ENCODE data around the gene BAAT. TPM values are rescaled to one million over a fixed set of nuclear protein-coding genes. Genes with fewer than 3 reads are reported as not detected.
"Not testable (repeated sequence)": the region's sequence is repeated elsewhere in the genome, so short reads cannot be mapped to it uniquely, and the experiment has no call there.

BAAT gene
- total and polyA plus RNA-seq, 3 donors from 2014 or later, result 0.13 to 0.31 TPM; not detected in 1

DNA sequence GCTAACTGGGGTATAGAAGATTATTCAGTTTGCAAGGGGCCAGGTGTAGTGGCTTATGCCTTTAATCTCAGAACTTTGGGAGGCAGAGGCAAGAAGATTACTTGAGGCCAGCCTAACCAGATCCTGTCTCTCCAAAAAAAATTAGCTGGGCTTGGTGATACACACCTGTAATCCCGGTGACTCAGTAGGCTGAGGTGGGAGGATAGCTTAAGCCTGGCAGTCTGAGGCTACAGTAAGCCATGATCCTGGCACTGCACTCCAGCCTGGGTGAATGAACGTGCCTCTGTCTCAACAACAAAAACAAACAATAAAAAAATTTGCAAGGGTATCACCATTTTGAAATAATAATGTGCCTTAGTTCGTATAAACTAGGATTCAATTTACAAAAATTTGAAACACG lies 51.3 kb downstream of the BAAT start:
- TF ChIP-seq POLR2A (IDR thresholded peaks at IDR 0.05), result no peak
- TF ChIP-seq, protein P1, sequence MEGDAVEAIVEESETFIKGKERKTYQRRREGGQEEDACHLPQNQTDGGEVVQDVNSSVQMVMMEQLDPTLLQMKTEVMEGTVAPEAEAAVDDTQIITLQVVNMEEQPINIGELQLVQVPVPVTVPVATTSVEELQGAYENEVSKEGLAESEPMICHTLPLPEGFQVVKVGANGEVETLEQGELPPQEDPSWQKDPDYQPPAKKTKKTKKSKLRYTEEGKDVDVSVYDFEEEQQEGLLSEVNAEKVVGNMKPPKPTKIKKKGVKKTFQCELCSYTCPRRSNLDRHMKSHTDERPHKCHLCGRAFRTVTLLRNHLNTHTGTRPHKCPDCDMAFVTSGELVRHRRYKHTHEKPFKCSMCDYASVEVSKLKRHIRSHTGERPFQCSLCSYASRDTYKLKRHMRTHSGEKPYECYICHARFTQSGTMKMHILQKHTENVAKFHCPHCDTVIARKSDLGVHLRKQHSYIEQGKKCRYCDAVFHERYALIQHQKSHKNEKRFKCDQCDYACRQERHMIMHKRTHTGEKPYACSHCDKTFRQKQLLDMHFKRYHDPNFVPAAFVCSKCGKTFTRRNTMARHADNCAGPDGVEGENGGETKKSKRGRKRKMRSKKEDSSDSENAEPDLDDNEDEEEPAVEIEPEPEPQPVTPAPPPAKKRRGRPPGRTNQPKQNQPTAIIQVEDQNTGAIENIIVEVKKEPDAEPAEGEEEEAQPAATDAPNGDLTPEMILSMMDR (IDR thresholded peaks at IDR 0.05), result no peak
- Histone ChIP-seq H3K4me1 (no peaks in the 10 kb centered on the region), H3K9me3 (no peaks in the 10 kb centered on the region), H3K4me3 (no peak overlapping the region), H3K36me3 (ENCODE audit: low read depth, missing control alignments) (no peaks in the 10 kb centered on the region), H3K27me3 (no peaks in the 10 kb centered on the region), H3K27ac (no peak overlapping the region)
- intact Hi-C loops (cut with DNase I; ENCODE audit: low total_unique reads), result no loop called here
- DNase-seq, result no peak
- 60 to 69% methylated on average over 4 of the region's 4 CpGs for WGBS, 2 donors

DNA sequence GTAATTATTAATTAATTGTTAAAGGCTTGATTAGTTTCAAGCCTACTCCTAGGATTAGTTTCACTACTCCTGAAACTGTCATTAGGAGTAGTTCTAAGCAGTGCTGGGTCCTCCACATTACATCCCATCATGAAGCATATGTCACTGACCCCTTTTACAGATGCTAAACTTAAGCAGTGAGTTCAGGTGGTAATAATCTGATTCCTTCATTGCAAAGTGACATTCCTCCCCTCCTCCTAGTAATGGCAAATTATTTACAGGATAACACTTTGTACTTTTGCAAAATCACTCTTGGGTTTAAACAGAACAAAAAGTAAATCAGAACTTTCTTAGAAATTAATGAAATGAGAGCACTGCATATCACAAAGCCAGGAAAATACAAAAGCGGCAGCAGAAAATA lies 52.4 kb downstream of the BAAT start:
- H3K27me3 ChIP-seq, result no peaks in the 10 kb centered on the region
- intact Hi-C loops (cut with DNase I; ENCODE audit: low total_unique reads), result no loop called here
- H3K9me3 ChIP-seq, result no peaks in the 10 kb centered on the region
- no peaks in the 10 kb centered on the region for H3K4me1 ChIP-seq
- WGBS, 2 donors, result 68 to 83% methylated on average over 1 of the region's 1 CpG
- H3K36me3 ChIP-seq (ENCODE audit: low read depth, missing control alignments), result no peaks in the 10 kb centered on the region
- no peak overlapping the region for H3K27ac ChIP-seq
- no peak overlapping the region for H3K4me3 ChIP-seq
- DNase-seq, result no peak
- TF ChIP-seq, protein P1 (IDR thresholded peaks at IDR 0.05), result no peak
- TF ChIP-seq POLR2A (IDR thresholded peaks at IDR 0.05), result no peak

DNA sequence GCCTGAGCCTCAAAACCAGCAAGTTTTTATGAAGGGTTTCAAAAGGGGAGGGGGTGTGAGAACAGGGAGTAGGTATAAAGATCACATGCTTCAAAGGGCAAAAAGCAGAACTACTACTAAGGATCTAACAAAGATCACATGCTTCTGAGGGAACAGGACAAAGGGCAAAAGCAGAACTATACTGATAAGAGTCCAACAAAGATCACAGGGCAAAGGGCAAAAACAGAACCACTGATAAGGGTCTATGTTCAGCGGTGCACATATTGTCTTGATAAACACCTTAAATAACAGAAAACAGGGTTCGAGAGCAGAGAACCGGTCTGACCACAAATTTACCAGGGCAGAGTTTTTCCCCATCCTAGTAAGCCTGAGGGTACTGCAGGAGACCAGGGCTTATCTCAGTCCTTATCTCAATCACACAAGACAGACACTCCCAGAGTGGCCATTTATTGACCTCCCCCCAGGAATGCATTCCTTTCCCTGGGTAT lies 57.3 kb downstream of the BAAT start:
- intact Hi-C loops (cut with DNase I; ENCODE audit: low total_unique reads), result not testable (repeated sequence)

DNA sequence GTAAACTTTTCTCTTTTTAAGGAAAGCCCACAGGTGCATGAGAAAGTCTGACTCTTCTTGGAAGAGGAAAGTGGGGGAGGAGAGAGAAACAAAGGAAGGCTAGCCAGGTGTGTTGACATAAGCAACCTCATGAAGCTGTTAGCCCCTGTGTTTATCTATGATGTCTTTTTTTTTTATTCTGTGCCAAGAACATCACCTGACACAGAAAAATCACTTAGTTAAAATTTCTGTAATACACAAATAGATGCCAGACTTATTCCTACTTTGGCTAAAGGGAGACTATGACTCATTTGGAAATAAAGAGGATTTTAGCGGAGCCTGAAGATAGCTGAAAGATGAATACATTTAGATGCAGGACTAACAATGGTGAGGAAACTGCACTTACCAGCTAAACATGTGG lies 58.3 kb downstream of the BAAT start:
- no peak for DNase-seq
- TF ChIP-seq, protein P1 (IDR thresholded peaks at IDR 0.05), result no peak
- no peak for TF ChIP-seq POLR2A (IDR thresholded peaks at IDR 0.05)
- Histone ChIP-seq H3K36me3 (ENCODE audit: low read depth, missing control alignments) (no peaks in the 10 kb centered on the region), H3K27me3 (no peaks in the 10 kb centered on the region), H3K4me1 (no peaks in the 10 kb centered on the region), H3K27ac (no peak overlapping the region), H3K4me3 (no peak overlapping the region), H3K9me3 (no peaks in the 10 kb centered on the region)
- 75 to 79% methylated on average over 1 of the region's 1 CpG for WGBS, 2 donors
- intact Hi-C loops (cut with DNase I; ENCODE audit: low total_unique reads), result no loop called here

More for the DNA sequence above, 57.3 kb downstream of the BAAT start:
- DNase-seq; H3K4me3 ChIP-seq; H3K9me3 ChIP-seq; H3K4me1 ChIP-seq; H3K27me3 ChIP-seq; H3K36me3 ChIP-seq (ENCODE audit: low read depth, missing control alignments); H3K27ac ChIP-seq: not testable (repeated sequence)
- 80 to 85% methylated on average over 3 of the region's 3 CpGs for WGBS, 2 donors

DNA sequence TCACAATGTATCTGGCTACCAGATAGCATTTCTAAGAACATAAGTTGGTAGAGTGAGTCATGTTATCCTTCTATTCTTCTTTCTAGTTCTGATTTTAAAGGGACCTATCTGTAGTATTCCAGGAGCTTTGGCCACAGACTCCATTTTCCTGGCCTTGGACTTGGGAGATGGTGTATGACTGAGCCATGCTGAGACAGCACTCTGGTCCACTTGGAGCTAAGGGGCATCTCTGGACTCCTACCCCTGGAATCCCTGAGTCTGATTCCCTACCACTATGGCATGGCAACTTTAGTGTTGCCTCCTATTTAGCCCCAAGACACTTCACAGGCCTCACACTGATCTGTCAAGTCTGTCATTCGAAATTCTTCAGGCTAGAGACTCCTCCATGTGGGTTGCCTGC lies 58.8 kb downstream of the BAAT start:
- no peak for DNase-seq
- WGBS, 2 donors, result 52 to 69% methylated on average over 1 of the region's 1 CpG
- H3K4me1 ChIP-seq, result no peaks in the 10 kb centered on the region
- no peaks in the 10 kb centered on the region for H3K9me3 ChIP-seq
- no peaks in the 10 kb centered on the region for H3K36me3 ChIP-seq (ENCODE audit: low read depth, missing control alignments)
- no peak overlapping the region for H3K27ac ChIP-seq
- H3K27me3 ChIP-seq, result no peaks in the 10 kb centered on the region
- intact Hi-C loops (cut with DNase I; ENCODE audit: low total_unique reads), result no loop called here
- TF ChIP-seq, protein P1 (IDR thresholded peaks at IDR 0.05), result no peak
- no peak for TF ChIP-seq POLR2A (IDR thresholded peaks at IDR 0.05)
- no peak overlapping the region for H3K4me3 ChIP-seq

Data from testis (tissue), 3 donors.